SU-DHL-6 (cell line): ENCODE data around the gene AKNA.

Experiments used
- H2AFZ ChIP-seq: fragments of 200-600 bp; sonication (generic); 2 replicates; pipeline ENCODE4 v1.6.1; 2014; ENCODE audit warnings: low read depth, mild to moderate bottlenecking, moderate library complexity, mixed read lengths, antibody characterized with exemption, low read length; ENCODE audit not compliant: severe bottlenecking
- H3F3A ChIP-seq: fragments of 200-600 bp; shearing (Covaris generic); 2 replicates; pipeline ENCODE4 v1.6.0; 2016; ENCODE audit warnings: antibody characterized with exemption, mild to moderate bottlenecking; ENCODE audit not compliant: insufficient read depth
- H3K27ac ChIP-seq: fragments of 200-600 bp; sonication (generic); 2 replicates; pipeline ENCODE4 v1.5.1; 2016; ENCODE audit warnings: low read depth, mild to moderate bottlenecking, low read length, moderate library complexity, mixed read lengths
- H3K27me3 ChIP-seq: fragments of 200-600 bp; sonication (generic), shearing (Covaris generic); 2 replicates; pipeline ENCODE4 v1.6.0; 2014; ENCODE audit warnings: mild to moderate bottlenecking, low read length
- H3K36me3 ChIP-seq: fragments of 200-600 bp; sonication (generic); 2 replicates; pipeline ENCODE4 v1.6.1; 2014; ENCODE audit warnings: mild to moderate bottlenecking, low read length, mixed read lengths
- H3K4me2 ChIP-seq: fragments of 300-600, 200-600 bp; shearing (Covaris generic), sonication (generic); 2 replicates; pipeline ENCODE4 v1.6.0; 2014; ENCODE audit warnings: low read length, low read depth, mild to moderate bottlenecking; ENCODE audit not compliant: poor library complexity, severe bottlenecking
- H3K4me3 ChIP-seq: fragments of 200-600 bp; sonication (generic); 2 replicates; pipeline ENCODE4 v1.5.1; 2014; ENCODE audit warnings: antibody characterized with exemption, low read length, mild to moderate bottlenecking, mixed read lengths; ENCODE audit not compliant: insufficient read depth, poor library complexity, severe bottlenecking
- H3K79me2 ChIP-seq: fragments of 200-600 bp; sonication (generic); 2 replicates; pipeline ENCODE4 v1.6.1; 2014; ENCODE audit warnings: mild to moderate bottlenecking, low read length, moderate library complexity; ENCODE audit not compliant: insufficient read depth
- H3K9ac ChIP-seq: fragments of 200-600 bp; sonication (generic); 2 replicates; pipeline ENCODE4 v1.7.0; 2014; ENCODE audit warnings: mild to moderate bottlenecking, low read length
- H3K9me2 ChIP-seq: fragments of 200-600 bp; sonication (generic); replicated peaks from 2 replicates; pipeline ENCODE4 v1.6.1; 2014; ENCODE audit warnings: low read length; ENCODE audit not compliant: insufficient read depth
- H3K9me3 ChIP-seq: fragments of 200-600 bp; sonication (generic); 2 replicates; pipeline ENCODE4 v1.6.1; 2014; ENCODE audit warnings: low read length, mixed read lengths; ENCODE audit not compliant: insufficient read depth
- H4K20me1 ChIP-seq: fragments of 200-600 bp; sonication (generic); 2 replicates; pipeline ENCODE4 v1.6.1; 2014; ENCODE audit warnings: low read depth, mild to moderate bottlenecking, antibody characterized with exemption, low read length, moderate library complexity, mixed read lengths
- EZH2phosphoT487 ChIP-seq: fragments of 200-600 bp; sonication (generic), shearing (Covaris generic); conservative IDR thresholded peaks from 2 replicates; pipeline ENCODE4 v1.6.1; 2018; ENCODE audit warnings: mild to moderate bottlenecking, antibody characterized with exemption, low read length, moderate library complexity, mixed read lengths
- TF ChIP-seq, protein P1 (sequence below): fragments of 200-600 bp; sonication (generic); IDR thresholded peaks from one replicate; pipeline ENCODE4 v1.5.1; 2017; ENCODE audit warnings: antibody characterized with exemption, mild to moderate bottlenecking, low read length, moderate library complexity; ENCODE audit not compliant: insufficient read depth, poor library complexity, severe bottlenecking

AKNA gene

DNA sequence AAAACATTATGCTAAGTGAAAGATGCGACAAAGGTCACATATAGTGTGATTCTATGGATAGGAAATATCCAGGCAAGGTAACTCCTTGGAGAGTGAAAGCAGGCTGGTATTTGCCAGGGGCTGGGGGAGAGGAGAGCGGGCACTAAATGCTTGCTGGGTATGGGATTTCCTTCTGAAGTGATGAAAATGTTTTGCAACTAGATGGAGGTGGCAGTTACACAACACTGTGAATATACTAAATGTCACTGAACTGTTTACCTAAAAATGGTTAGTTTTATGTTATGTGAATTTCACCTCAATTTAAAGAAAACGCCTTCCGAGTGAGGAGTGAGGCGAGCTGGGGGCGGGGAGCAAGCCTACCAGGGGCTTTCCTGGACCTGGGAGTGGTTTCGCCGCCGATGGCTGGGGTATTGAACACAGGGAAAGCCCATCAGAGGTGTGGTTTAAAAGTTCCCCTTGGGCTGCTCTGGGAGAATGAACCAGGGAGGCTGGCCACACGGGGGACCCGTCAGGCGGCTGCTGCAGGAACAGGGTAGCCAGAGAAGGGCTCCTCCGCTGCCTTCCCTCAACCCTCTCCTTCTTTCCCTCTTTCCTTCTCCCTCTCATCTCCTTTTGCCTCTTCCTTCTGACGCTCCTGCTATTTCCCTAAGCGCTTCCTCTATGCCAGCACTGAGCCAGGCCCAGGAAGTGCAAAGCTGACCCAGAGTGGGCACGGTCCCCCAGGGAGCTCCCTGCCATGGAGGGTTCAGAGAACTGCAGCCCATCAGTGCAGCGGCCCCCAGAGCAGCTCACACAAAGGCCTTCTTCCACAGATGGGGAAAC lies 4.9 kb downstream of the AKNA start:
- no peak overlapping the region for H2AFZ ChIP-seq
- TF ChIP-seq, protein P1, sequence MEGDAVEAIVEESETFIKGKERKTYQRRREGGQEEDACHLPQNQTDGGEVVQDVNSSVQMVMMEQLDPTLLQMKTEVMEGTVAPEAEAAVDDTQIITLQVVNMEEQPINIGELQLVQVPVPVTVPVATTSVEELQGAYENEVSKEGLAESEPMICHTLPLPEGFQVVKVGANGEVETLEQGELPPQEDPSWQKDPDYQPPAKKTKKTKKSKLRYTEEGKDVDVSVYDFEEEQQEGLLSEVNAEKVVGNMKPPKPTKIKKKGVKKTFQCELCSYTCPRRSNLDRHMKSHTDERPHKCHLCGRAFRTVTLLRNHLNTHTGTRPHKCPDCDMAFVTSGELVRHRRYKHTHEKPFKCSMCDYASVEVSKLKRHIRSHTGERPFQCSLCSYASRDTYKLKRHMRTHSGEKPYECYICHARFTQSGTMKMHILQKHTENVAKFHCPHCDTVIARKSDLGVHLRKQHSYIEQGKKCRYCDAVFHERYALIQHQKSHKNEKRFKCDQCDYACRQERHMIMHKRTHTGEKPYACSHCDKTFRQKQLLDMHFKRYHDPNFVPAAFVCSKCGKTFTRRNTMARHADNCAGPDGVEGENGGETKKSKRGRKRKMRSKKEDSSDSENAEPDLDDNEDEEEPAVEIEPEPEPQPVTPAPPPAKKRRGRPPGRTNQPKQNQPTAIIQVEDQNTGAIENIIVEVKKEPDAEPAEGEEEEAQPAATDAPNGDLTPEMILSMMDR: no peak
- TF ChIP-seq EZH2phosphoT487: no peak
- H3K4me2 ChIP-seq: peak overlapping the region; percentile 95
- peaks cover 29% of the 10 kb centered on the region for H3F3A ChIP-seq
- no peaks in the 10 kb centered on the region for H3K9me2 ChIP-seq
- H3K36me3 ChIP-seq: peaks cover 4% of the 10 kb centered on the region; the same call in 1 of the 2 replicates
- H3K27me3 ChIP-seq: no peaks in the 10 kb centered on the region
- peak overlapping the region; percentile 98 for H3K27ac ChIP-seq
- H3K9me3 ChIP-seq: no peaks in the 10 kb centered on the region
- peak overlapping the region; percentile 41 for H3K4me3 ChIP-seq
- H3K79me2 ChIP-seq: peaks cover 88% of the 10 kb centered on the region
- H4K20me1 ChIP-seq: no peaks in the 10 kb centered on the region
- peak overlapping the region; percentile 62 for H3K9ac ChIP-seq

DNA sequence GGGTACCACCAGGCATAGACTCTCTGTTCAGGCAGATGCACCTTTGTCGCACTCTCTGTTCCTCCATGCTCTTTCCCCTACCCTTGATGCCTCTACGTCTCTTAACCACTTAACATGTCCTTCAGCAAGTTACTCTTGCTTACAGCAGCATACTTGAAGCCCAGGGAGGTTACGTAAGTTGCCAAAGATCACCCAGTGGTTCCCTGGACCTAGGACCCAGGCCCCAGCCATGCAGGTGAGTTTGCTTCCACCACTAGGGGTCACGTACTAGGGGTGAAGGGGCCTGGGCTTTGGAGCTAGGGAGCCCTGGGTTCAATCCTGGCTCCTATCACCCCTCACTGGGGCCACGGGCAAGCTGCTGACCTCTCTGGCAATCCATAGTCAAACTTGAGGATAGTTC lies 8.9 kb downstream of the AKNA start:
- Histone ChIP-seq H3K79me2 (peaks cover 51% of the 10 kb centered on the region), H3K9me3 (no peaks in the 10 kb centered on the region), H3F3A (peaks cover 23% of the 10 kb centered on the region), H4K20me1 (no peaks in the 10 kb centered on the region), H3K4me3 (no peak overlapping the region), H3K27me3 (no peaks in the 10 kb centered on the region), H3K9ac (no peak overlapping the region), H3K36me3 (peaks cover 4% of the 10 kb centered on the region; the same call in 1 of the 2 replicates), H2AFZ (no peak overlapping the region), H3K9me2 (no peaks in the 10 kb centered on the region), H3K4me2 (no peak overlapping the region), H3K27ac (no peak overlapping the region)
- TF ChIP-seq, protein P1: no peak
- TF ChIP-seq EZH2phosphoT487: no peak

DNA sequence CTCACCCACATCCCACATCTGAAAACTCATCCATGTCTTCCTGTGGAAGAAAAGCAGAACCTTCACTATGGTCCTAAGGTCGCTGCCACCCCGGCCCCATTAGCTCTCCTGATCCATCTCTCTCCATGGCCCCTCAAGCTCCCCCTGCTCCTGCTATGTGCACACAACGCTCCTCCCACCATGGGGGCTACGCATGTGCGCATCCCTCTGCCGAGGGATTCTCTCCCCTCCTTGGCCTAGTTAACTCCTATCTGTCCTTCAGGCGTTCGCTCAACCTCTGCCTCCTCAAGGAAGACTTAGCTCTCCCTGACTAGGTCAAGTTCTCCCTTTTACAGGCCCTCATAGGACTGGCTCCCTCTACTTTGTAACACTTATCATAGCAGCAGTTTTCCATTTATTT lies 9.8 kb downstream of the AKNA start:
- no peak for TF ChIP-seq EZH2phosphoT487
- TF ChIP-seq, protein P1: no peak

More for the DNA sequence above, 9.8 kb downstream of the AKNA start:
- no peak overlapping the region for H3K4me2 ChIP-seq
- no peak overlapping the region for H2AFZ ChIP-seq
- H3K79me2 ChIP-seq: peaks cover 43% of the 10 kb centered on the region
- H3K9me2 ChIP-seq: no peaks in the 10 kb centered on the region
- H3K9ac ChIP-seq: no peak overlapping the region
- H3K36me3 ChIP-seq: peaks cover 4% of the 10 kb centered on the region; the same call in 1 of the 2 replicates
- H3K27ac ChIP-seq: no peak overlapping the region
- peaks cover 31% of the 10 kb centered on the region for H3F3A ChIP-seq
- no peak overlapping the region for H3K4me3 ChIP-seq
- no peaks in the 10 kb centered on the region for H3K9me3 ChIP-seq
- no peaks in the 10 kb centered on the region for H3K27me3 ChIP-seq
- no peaks in the 10 kb centered on the region for H4K20me1 ChIP-seq
